ELR (cell line): ENCODE measurements around the gene RALGAPA2.

Experiments
- DNase-seq: peaks from one replicate; pipeline ENCODE4 v3.0.0-alpha.2; 2015; ENCODE audit warnings: low read depth

The RALGAPA2 gene

DNA sequence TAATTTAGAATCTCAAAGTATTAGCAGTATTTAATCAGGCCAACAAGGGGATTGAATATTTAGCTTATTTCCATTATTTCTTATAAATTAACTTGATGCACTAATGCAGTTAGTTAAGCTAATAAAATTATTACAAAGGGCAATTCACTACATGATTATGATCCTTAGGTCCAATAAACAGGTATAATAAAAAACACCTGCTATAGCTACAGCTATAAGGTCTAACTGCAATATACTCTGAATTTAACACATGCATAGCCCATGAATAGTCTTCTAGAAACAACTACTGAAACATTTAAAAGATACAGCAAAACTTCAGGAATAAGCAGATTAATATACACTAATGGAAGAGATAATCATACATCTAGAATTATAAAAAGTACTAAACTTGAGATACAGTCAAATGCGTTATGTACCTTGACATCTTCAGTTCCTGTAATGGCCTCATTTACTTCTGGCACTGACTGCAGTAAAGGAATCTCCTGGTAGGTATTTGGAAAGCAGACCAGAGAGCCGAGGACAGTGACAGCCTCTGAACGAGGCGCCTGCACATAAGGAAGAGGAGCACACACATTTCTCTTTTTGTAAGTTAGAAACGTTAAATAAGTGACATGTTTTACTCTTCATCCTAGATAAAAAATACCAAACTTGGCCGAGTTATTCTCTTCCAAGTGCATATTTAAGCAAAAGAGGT is 176.1 kb downstream of the RALGAPA2 start:
- DNase-seq, result no peak

DNA sequence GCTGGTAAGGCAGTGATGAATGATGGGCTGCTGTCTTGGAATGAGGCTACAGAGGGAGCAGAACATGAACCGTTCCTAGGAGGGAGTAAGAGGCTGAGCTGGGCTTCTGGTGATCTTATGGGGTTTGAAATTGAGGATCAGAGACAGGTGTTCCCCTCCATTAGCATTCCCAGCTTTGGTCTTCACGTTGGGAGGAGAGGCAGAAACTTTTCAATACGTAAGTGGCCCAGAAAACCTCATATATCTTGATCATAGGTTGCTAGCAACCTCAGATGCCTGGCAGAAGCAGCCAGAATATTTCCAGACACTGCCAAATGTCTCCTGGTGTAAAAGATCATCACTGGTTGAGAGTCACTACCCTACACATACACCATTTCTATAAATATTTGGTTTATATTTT is 177.4 kb downstream of the RALGAPA2 start:
- no peak for DNase-seq

DNA sequence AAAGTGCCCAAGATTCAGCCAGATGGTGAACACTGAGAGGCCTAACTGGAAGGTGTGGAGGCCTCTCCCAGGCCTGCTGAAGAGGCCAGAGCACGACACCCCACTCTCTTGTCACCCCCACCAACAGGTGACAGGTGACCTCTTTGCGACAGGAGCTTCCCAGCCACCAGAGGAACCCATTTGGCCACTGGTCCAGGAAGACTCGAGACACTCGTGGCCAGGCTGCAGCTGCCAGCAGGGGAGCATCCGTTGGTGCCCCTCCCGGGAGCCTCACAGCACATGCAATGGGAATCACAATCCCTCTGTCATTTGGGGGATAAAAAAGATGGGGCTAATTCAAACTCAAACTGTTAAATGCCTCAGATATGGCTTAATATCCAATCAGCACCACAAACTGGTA is 181.2 kb downstream of the RALGAPA2 start:
- DNase-seq, result no peak

DNA sequence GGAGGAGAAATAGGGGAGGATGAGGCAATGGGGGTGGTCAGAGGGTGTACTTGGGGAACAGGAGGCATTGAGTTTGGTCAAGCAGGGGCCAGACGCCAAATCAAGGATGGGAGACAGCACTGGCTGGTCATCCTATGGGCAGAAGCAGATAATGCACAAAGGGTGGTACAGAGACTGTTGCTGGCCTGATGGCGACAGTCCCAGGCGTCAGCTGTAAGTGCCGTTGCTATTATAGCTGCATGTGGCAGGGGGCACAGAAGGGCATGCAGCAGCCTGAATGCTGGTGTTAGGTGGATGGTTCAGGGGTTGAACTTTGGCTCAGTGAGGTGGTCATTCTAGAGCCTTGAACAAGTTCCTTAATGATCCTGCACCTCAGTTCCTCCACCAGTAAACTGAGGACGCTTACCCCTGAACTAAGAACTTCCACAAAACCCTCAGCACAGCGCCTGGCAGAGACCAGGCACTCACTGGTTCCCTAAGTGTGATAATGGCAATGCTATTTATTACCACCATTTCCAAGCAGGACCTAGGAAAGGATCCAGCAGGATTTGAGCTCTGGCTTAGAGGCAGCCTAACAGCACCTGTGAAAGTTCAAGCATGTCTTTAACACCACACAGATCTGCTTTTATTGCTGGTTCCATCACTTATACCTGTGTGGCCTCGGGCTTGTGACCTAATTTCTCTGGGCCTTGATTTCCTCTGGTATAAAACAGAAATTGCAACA is 181.9 kb downstream of the RALGAPA2 start:
- no peak for DNase-seq

DNA sequence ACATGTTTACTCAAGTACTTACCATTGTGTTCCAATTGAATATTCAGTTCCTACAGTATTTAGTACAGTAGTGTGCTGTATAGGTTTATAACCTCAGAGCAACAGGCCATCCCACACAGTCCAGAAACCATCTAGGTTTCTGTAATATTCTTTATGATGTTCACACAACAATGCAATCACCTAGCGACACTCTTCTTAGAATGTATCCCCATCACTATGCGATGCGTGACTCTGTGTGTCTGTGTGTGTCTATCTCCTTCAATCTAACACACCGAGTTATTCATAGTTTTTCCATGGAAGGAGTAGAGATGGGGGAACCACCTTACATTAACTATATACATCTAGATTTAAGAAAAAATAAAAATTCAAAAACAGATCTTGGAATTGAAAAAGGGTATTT is 182.8 kb downstream of the RALGAPA2 start:
- no peak for DNase-seq

DNA sequence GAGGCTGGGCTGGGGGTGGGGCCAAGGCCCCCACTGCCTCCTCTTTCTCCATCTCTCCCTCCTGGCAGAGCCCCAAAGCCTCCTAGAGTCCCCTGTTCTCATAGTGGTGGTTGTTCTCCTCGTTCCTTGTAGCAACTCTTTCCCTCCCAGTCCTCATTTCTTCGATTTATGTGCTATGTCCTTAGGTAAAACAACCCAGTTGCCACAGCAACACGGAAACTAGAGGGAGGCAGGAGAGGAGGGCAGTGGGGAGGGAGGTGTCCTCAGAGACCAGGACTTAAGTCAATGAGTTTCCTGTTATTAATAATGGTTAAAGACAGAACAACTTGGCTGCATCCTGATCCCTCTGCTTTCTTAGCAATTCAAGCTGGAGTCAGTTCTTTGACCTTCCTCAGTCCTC is 183.6 kb downstream of the RALGAPA2 start:
- DNase-seq, result no peak

DNA sequence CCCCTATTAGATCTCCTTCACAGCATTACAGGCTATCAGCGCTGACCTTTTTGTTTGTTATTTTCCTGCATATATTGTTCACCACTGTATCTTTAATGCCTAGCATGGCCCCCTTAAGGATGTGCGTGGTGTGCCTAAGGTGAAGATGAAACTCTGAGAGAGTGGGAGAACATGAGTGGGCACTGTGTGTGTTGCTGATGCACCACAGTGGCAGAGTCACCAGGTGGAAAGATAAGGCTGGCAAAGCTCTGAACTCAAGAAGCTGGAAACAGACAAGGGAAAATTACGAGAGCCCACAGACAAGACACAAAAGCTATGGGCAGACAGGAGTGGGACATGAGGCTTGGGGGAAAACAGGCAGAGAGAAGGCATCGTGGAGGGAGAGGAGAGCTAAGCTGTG is 184.8 kb downstream of the RALGAPA2 start:
- no peak for DNase-seq

DNA sequence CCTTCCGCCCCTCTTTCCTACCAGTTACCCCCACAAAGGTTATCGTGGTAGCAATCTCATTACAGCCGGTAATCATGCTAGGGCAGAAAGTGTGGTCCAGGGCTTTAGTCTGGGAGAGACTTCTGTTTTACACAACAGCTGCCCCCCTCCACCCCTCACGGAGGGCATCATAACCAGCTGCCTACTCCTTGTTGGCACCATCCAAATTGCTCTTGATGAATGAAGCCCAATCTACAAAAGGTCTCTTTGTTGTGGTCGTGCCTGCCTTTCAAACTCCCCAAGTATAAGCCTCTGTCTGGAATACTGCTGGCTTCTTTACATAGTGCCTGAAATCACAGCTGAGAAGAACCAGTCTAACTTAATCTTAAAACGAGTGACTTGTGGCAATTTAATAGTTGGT is 186.7 kb downstream of the RALGAPA2 start:
- no peak for DNase-seq

DNA sequence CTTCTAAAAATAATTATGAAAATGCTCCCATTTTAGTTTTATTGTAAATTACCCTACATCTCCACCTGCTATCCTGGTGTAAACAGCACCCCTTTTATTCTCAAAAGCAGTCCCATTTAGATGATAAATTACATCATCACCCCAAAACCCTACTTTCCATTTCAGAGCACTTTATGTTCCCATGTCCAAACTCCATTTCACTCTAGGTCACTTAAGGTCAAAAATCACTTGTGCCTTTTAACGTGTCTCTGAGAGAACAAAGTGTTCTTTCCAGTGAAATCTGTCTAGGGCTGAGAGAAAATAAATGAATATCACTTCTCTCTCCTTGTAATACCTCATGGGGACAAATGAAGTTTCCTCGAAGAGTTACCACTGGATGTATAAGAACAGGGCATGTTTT is 187.2 kb downstream of the RALGAPA2 start:
- no peak for DNase-seq

DNA sequence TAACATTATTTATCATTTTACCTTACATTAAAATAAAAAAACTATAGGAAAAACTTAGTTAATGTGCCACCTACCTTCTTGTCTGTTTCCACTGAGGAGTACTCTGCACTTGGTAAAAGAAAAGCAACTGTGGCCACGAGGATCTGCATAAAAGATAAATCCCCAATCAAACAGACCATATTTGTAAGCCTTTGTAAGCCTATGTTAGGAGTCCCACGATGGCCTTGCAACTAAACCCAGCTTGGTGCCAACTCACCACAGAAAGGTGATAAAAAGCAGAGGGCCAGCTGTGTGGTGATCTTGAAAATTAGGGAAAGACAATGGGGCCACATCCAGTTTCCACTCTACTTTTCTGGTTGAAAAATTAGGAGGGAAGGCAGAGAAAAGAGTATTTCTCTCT is 187.7 kb downstream of the RALGAPA2 start:
- DNase-seq, result no peak

DNA sequence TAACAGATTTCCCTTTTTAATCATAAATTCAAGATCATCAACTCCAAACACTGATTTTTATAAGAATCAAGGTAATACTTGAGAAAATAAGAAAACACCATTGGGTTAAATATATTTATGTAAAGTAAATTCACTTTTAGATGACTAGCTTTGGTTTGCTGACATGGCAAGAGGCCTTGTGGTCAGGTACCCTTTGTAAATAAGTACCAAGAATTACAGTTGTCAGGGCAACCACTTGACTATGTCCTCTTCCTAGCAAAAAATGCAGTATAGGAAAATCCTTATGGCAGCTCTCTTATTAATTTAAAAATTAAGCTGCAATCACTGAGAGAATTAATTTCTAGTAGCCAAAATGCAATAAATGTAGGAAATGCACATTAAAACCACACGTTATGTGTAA is 190.7 kb downstream of the RALGAPA2 start:
- no peak for DNase-seq

DNA sequence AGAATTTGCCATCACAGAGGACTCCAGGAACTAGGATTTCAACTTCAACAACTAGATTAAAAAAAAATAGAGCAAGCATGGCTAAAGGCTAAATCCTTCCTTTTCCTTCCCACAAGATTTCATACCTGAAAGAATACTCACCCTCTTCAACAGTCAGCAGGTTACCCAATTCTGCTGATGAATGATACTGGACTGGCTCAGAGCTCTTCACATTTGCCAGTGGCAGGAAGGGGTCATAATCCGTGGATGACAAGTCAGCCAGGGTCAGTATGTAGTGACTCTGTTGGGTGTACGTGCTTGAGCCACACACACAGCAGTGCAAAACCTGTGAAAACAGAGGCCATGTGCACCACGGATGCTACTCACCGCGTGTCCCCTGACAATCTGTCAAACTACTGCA is 191.7 kb downstream of the RALGAPA2 start:
- peak; percentile 79 for DNase-seq

DNA sequence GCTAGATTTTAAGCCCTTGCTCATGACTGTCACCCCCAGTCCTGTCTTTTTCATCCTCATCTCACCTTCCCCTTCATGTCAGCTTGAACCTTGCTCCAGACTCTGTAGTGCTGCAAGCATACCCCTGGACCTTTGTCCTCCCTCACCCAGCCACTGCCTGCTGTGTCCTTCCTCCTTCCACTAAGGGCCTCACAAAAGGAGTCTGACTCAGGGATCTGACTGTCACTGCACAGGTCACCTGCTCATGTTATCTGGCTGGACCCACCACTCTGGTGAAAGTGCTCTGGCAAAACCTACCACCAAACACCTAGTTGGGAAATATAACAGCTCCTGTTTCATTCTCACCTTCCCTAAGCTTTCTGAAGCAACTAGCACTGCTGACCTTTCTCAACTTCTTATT is 193.2 kb downstream of the RALGAPA2 start:
- DNase-seq, result no peak

DNA sequence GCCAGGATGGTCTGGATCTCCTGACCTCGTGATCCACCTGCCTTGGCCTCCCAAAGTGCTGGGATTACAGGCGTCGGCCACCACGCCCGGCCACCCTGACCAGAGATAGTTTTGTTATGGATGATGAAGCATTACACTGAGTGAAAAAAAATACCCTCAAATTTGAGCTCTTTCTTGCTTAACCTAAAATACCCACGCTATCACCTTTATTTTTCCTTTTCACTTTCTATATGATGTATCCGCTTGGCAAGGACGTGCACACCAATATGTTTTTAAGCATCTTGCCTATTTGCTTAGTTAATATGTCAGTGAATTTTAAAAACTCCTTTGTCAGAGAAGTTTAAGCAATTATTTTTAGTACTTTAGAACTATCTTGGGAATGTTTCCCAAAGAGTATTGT is 194.2 kb downstream of the RALGAPA2 start:
- DNase-seq, result no peak

DNA sequence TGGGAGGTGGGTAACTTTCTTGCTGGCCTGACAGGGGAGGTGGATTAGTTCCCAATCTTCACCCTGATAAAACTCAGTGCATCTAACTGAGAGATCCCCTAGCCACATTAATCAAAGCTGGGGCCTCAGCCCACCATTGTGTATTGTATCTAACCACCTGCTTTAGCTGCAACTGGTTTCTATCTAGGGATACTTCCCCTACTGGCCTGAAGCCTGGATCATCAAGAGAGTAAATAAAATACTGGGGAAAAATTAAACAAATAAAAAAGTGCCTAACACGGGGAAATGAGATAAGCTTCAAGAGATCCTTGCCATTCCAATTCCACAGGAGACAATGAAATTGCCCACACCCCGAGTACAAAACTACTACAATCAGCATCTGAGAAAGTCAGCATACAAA is 195.1 kb downstream of the RALGAPA2 start:
- no peak for DNase-seq

DNA sequence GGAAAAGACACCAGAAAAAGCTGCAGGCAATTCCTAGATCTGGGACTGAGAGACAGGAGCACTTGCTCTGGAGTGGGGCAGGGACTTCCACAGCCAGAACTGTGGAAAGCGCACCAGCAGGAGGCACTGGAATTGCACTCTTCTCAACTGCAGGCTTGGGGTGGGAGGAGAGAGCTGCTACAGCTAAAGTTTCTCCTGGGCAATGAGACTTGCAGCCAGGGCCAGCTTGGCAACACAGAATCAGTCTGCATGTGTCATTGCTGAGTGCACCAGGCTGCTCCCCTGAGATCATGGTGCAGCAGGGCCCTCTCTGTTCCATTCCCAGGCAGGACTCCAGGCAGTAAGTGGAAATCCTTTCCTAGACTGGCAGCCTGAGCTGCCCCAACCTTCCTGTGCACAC is 198.7 kb downstream of the RALGAPA2 start:
- DNase-seq, result no peak

DNA sequence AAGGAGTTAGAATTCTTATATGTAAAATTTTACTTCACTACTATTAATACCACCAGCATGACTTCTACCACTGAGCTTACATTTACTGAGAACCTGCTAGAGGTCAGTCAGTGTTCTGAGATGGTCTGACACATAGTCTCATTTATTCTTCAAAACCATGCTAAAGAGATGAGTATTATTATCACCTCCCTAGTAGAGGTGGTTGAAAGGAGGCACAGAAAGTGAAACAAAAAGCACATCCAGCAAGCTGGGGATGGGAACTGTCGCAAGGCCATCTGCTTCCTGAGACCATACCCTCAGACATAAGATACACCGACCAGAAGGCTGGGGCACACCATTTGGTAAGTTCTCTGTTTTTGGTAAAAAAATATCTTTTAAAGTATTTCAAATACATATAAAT is 206.9 kb downstream of the RALGAPA2 start:
- DNase-seq, result no peak

DNA sequence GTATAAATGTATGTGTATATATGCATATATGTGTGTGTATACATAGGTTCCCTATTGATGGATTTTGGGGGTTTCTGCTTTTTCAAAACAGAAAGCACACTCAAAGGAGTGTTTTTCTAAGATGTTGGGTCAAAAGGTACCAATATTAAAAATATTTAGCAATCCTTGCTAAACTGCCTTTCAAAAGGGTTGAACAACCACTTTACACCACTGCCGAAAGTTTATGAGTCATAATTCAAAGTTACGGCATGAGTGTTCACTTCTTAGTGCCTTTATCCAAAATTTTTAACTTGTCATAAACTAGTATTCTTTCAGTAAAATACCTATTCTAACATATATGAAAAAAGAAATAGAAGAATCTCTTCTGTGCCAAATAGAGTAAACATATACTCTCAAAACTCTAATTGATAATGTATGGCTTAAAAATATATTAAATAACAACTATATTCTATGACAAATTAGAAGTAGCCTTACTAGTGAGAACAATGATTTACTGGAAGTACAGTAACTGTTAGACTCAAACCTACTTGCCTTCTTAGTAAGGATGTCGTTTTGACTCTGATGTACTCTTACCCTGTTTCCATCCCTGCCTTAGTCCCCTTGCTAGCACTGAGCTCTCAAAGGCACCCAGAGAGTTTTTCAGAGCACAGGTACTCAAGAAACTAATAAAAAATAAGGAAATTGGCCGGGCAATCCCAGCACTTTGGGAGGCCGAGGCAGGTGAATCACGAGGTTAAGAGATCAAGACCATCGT is 208.5 kb downstream of the RALGAPA2 start:
- no peak for DNase-seq

DNA sequence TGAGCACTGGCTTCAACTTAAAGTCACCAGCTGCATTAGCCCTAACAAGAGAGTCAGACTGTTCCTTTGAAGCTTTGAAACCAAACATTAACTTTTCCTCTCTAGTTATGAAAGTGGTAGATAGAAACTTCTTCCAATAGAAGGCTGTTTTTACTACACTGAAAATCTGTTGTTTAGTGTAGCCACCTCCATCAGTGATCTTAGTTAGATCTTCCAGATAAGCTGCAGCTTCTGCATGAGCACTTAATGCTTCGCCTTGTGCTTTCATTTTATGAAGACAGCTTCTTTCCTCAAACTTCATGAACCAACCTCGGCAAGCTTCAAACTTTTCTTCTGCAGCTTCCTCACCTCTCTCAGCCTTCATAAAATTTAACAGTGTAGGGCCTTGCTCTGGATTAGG is 211.3 kb downstream of the RALGAPA2 start:
- DNase-seq, result no peak

DNA sequence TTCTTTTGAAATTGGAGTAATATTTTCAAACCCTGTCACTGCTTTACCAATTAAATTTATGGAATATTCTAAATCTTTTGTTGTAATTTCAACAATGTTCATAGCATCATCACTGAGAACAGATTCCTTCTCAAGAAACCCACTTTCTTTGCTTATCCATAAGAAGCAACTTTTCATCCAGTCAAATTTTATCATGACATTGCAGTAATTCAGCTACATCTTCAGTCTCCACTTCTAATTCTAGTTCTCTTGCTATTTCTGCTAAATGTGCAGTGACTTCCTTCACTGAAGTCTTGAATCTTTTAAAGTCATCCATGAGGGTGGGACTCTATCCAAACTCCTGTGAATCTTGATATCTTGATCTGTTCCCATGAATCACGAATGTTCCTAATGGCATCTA is 212.1 kb downstream of the RALGAPA2 start:
- no peak for DNase-seq

DNA sequence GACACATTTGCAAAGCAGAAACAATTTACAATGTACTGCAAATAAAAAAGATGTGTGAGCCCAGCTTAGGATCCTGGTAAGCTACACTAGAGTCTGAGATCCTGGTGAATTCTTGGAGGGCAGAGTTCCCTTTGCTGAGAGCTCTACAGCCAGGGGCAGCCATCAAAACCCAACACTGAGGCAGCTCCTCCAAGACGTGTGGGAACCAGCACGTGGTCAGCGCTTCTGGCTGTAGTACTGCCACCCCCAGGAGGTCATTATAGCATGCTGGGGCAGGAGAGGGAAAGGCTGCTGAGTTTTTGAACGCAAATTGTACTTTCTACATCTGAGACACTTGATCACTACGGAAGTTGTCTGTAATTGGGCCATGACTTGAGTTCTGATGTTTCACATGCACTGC is 213.0 kb downstream of the RALGAPA2 start:
- DNase-seq, result no peak

DNA sequence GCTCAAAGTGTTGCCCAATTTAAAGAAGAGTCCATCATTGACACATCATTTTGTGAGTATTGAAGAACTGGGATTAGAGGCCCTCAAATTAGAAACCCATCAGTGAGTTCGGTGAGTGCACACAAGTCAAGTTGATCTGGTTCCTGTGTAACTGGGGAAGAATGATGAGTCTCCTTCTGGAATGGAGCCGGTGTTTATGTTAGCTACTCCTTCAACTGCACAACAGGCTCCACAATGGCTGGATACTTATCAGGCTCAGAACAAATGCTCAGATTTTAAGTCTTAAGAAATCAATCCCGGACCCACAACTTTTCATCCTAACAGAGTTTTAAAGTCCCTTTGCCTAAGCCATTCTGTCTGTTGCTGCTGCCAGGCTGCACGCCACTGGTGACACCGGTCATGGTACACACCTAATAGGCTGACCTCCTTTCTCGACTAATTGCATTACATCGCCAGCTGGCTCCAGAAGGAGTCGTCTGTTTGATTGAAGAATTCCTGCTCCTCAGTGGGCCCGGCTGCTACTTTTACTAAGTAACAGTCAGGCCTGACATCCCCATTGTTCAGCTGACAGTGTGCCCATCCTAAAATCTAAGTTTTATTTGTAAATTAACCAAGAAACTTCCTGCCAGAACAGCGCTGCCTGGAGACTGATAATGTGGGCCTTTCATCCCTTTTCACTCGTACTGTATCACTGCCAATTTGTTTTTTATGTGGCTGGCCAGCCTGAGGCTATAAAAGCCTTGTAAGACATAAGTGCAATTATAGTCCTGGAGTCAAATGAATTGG is 214.2 kb downstream of the RALGAPA2 start:
- DNase-seq, result no peak
